NB4 (cell line): ENCODE results near the gene KISS1R.

ENCODE experiments used
- CTCF ChIP-seq: IDR thresholded peaks from one replicate; pipeline ENCODE4 v1.5.1; 2012; ENCODE audit warnings: low read depth, low read length
- MYC ChIP-seq: IDR thresholded peaks from 2 replicates; pipeline ENCODE4 v1.6.1; 2011; ENCODE audit warnings: low read depth, low read length
- POLR2A ChIP-seq: IDR thresholded peaks from 2 replicates; pipeline ENCODE4 v1.6.1; 2011; ENCODE audit warnings: mild to moderate bottlenecking; ENCODE audit not compliant: insufficient read length; ENCODE audit errors: extremely low read depth

- TF ChIP-seq CTCF, result no peak
- TF ChIP-seq POLR2A, result no peak
- no peak for TF ChIP-seq MYC
Observed at GRCh38 chr19:899336-900042, 17.6 kb upstream of the KISS1R start.
